ENCODE measurements around the gene KREMEN1. TPM values are rescaled to one million over a fixed set of nuclear protein-coding genes. Genes with fewer than 3 reads are reported as not detected.

Gene KREMEN1
- total RNA-seq, 1 experiment from 2014 or later = 31.9 TPM

DNA sequence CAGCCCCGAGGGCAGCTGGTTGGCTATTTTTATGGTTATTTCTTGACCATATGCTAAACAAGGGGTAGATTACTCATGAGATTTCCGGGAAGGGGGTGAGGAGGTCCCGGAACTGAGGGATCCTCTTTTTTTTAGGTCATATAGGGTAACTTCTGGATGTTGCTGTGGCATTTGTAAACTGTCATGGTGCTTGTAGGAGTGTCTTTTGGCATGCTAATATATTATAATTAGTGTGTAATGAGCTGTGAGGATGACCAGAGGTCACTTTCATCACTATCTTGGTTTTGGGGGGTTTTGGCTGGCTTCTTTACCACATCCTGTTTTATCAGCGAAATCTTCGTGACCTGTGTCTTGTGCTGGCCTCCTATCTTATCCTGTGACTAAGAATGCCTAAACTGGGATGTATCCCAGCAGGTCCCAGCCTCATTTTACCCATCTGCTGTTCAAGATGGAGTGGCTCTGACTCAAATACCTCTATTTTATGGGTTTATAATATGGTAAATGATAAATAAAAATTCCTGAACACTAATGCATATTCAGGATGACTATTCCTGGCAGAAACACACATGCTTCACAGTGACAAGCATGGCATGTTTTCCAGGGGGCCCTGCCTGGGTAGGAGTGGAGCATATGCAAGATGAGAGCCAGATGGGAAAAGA lies 11.2 kb downstream of the KREMEN1 start:
- H2AFZ ChIP-seq (ENCODE audit: low read depth, low read length, poor library complexity, severe bottlenecking) = no peak overlapping the region
- no peaks in the 10 kb centered on the region for H3K79me2 ChIP-seq (ENCODE audit: insufficient read depth, low read length)
- intact Hi-C loops (cut with micrococcal nuclease) = no loop called here
- no peak for ATAC-seq
- DNase-seq (ENCODE audit: low read depth, low spot score) = no peak
- no peak overlapping the region for H3K4me2 ChIP-seq (ENCODE audit: low read length)
- H3K9ac ChIP-seq (ENCODE audit: low read length) = no peak overlapping the region
- no peaks in the 10 kb centered on the region for H3K9me2 ChIP-seq (ENCODE audit: insufficient read depth)
- no peaks in the 10 kb centered on the region for H3K27me3 ChIP-seq (ENCODE audit: insufficient read depth, low read length)
- H3K9me3 ChIP-seq (ENCODE audit: control insufficient read depth in 1 of 2, insufficient read depth in 1 of 2, low read depth in 1 of 2, low read length in 2 of 2) = no peaks in the 10 kb centered on the region
- ChIA-PET CTCF (no interaction called here), RAD21 (ENCODE audit: low non-redundant PET in 1 of 2, low total read pairs in 2 of 2, uncharacterized antibody in 2 of 2, unreplicated experiment in 2 of 2) (no interaction called here), POLR2A (no interaction called here)
- peaks cover 3 to 7% of the 10 kb centered on the region in 2 experiments; a peak in 3 of 4 replicates for H3K4me1 ChIP-seq (ENCODE audit: control insufficient read depth in 1 of 2, insufficient read depth in 2 of 2, low read length in 2 of 2)
- BruUV-seq (replicated peaks) = no TSS peak
- H3K27ac ChIP-seq (ENCODE audit: low read depth, low read length) = no peak overlapping the region
- H3K36me3 ChIP-seq (ENCODE audit: control insufficient read depth in 1 of 2, insufficient read depth in 2 of 2, low read length in 2 of 2) = no peaks in the 10 kb centered on the region
- H3K4me3 ChIP-seq (replicated peaks in 1 of 2; ENCODE audit: low read depth in 1 of 2, low read length in 2 of 2) = no peak overlapping the region
- no peaks in the 10 kb centered on the region for H4K20me1 ChIP-seq (ENCODE audit: insufficient read depth)
- TF ChIP-seq CEBPB (IDR thresholded peaks at IDR 0.05; ENCODE audit: low read depth) (no peak), ZNF274 (IDR thresholded peaks at IDR 0.05; ENCODE audit: low read depth, low read length) (no peak), YY1 (IDR thresholded peaks at IDR 0.05; ENCODE audit: extremely low read depth, insufficient replicate concordance, low read depth, low read length) (no peak), SRF (IDR thresholded peaks at IDR 0.05; ENCODE audit: low read depth) (no peak), EZH2phosphoT487 (IDR thresholded peaks at IDR 0.05; ENCODE audit: borderline replicate concordance) (no peak), SP1 (IDR thresholded peaks at IDR 0.05; ENCODE audit: low read depth) (no peak), POLR2AphosphoS5 (IDR thresholded peaks at IDR 0.05; ENCODE audit: low read depth, low read length) (no peak), ZFX (IDR thresholded peaks at IDR 0.05) (no peak)
- TF ChIP-seq, protein P1, sequence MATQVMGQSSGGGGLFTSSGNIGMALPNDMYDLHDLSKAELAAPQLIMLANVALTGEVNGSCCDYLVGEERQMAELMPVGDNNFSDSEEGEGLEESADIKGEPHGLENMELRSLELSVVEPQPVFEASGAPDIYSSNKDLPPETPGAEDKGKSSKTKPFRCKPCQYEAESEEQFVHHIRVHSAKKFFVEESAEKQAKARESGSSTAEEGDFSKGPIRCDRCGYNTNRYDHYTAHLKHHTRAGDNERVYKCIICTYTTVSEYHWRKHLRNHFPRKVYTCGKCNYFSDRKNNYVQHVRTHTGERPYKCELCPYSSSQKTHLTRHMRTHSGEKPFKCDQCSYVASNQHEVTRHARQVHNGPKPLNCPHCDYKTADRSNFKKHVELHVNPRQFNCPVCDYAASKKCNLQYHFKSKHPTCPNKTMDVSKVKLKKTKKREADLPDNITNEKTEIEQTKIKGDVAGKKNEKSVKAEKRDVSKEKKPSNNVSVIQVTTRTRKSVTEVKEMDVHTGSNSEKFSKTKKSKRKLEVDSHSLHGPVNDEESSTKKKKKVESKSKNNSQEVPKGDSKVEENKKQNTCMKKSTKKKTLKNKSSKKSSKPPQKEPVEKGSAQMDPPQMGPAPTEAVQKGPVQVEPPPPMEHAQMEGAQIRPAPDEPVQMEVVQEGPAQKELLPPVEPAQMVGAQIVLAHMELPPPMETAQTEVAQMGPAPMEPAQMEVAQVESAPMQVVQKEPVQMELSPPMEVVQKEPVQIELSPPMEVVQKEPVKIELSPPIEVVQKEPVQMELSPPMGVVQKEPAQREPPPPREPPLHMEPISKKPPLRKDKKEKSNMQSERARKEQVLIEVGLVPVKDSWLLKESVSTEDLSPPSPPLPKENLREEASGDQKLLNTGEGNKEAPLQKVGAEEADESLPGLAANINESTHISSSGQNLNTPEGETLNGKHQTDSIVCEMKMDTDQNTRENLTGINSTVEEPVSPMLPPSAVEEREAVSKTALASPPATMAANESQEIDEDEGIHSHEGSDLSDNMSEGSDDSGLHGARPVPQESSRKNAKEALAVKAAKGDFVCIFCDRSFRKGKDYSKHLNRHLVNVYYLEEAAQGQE (IDR thresholded peaks at IDR 0.05; ENCODE audit: low read depth) = no peak
